GM12874 (cell line): ENCODE measurements around the gene STAU1.

Source experiments
- TF ChIP-seq, protein P1 (sequence below): IDR thresholded peaks from 2 replicates; pipeline ENCODE4 v1.5.1; 2011; ENCODE audit warnings: low read depth, mild to moderate bottlenecking, control low read depth, low read length, moderate library complexity; ENCODE audit not compliant: insufficient read depth

STAU1 gene

DNA sequence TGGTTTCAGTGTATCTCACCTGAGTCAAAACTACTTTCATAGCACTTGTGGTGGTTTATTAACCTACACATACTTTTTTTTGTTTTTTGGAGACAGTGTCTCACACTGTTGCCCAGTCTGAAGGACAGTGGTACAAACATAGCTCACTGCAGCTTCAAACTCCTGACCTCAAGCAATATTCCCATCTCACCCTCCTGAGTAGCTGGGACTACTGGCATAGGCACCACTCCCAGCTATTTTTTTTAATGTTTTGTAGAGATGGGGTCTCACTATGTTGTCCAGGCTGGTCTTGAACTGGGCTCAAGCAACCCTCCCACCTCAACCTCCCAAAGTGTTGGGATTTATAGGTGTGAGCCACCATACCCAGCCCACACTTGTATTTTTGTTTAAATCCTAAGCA is 49.7 kb downstream of the STAU1 start:
- TF ChIP-seq, protein P1, sequence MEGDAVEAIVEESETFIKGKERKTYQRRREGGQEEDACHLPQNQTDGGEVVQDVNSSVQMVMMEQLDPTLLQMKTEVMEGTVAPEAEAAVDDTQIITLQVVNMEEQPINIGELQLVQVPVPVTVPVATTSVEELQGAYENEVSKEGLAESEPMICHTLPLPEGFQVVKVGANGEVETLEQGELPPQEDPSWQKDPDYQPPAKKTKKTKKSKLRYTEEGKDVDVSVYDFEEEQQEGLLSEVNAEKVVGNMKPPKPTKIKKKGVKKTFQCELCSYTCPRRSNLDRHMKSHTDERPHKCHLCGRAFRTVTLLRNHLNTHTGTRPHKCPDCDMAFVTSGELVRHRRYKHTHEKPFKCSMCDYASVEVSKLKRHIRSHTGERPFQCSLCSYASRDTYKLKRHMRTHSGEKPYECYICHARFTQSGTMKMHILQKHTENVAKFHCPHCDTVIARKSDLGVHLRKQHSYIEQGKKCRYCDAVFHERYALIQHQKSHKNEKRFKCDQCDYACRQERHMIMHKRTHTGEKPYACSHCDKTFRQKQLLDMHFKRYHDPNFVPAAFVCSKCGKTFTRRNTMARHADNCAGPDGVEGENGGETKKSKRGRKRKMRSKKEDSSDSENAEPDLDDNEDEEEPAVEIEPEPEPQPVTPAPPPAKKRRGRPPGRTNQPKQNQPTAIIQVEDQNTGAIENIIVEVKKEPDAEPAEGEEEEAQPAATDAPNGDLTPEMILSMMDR, result no peak

DNA sequence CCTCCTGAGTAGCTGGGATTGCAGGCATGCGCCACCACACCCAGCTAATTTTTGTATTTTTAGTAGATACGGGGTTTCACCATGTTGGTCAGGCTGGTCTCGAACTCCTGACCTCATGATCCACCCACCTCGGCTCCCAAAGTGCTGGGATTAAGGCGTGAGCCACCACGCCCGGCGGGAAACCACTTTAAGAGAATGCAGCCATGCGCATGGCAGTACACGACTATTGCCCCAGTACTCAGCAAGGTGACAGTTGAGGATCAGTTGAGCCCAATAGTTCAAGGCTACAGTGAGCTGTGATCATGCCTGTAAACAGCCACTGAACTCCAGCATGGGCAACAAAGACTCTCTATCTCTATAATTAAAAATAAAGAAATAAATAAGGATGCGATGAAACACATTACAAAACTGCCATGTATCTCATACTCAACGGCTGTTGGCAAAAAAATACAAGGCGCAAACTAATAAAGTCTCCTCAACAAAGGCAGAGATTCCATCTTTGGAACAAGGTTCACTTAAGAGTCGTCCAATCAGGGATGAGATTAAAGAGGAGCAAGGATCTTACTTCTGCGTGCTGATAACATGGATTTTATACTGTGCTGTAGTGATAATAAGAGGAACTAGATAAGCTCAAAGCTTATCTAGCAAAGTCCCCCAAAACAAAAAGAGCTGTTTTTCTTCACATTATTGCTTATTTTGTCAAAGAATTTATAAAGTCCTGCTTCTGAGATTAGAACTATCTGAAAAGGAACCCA is 51.1 kb downstream of the STAU1 start:
- TF ChIP-seq, protein P1, result no peak

DNA sequence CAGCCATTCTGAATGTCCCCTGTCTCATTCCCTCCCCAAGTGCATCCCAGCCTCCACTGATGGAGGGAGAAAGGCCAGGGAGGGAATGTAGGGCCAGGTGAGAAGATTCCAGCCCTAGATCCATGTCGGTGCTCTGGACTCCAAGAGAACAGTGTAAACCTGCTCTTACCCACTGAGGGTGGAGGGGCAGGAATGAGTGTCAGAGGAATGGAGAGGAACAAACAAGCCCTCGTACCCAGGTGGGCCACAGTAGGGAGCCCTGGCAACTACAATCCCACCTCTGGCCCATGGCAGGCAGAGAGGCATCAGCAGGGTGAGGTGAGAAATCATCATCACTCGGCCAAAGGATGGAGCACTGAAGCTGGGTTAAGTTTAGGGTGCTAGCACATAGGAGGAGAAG is 54.6 kb downstream of the STAU1 start:
- TF ChIP-seq, protein P1, result no peak

DNA sequence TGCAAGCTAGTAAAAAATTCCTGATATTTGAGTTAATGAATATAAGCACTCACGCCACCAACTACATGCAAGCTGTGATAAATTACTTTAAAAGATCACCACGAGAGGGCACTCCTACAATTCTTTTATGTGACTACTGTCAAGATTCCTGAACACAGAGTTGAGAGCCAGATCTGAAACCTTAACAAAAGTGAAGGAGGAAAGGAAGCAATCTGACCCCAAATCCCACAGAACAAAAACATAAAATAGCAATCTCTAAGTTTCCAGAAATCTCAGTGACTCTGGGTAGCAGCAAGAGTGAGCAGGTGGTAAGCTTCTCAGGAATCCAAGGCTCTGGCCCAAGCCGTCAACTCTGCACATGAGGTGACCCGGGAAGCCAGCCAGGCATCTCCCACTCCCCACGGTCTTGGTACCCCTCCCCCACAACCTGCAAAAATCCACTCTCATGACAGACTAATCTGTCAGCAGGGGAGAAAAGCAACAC is 55.1 kb downstream of the STAU1 start:
- TF ChIP-seq, protein P1, result no peak

DNA sequence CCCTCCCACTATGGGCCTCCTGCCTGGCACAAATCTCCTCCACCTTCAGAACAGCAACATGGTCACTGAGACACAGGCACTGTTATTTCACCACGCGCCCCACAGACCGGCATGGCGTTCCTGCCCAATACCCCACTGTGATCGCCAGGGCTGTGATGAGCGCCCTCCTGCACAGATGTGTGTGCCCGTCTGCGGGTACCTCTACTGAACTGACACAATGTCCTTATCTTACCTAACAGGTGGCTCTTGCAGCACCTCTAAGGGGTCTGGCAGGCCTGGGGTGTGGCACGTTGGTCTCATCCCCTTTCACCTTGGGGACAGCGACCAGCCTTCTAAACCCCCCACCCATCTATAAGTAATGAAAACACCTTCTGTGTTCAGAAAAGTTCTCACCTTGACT is 64.2 kb downstream of the STAU1 start:
- TF ChIP-seq, protein P1, result no peak

DNA sequence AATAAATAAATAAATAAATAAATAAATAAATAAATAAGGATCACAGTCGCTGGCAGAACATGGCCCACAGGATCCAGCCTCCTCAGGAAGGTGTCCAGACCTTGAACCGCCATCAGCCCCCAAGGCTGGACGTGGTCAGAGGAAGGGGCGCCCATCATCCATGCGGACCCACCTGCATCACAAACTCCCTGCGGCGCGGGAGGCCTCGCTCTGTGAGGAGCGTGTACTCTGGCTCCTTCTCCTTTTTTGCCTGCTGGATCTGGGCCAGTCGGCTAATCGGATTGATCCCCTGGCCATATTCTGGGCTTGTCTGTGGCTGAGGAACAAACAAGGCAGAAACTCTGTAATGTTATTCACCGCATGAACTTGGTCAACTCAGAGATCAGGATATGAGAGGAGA is 65.2 kb downstream of the STAU1 start:
- TF ChIP-seq, protein P1, result no peak

DNA sequence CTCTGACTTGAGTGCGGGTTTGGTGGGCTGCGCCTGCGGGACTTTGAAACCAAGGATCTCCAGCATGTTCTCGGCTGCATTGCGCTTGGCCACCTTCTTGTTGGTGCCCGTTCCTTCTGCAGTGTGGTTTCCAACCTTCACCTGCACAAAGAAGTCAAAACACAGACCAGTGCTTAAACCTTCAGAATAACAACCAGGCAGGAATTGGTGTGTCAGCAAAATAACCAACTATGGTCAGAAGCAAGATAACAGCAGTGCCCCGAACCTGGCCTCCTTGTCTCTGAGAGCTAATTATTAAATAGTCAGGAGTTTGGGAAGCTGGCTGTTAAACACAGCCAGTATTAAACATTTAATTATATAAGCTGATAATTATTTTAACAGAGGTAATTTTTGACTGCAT is 68.1 kb downstream of the STAU1 start:
- TF ChIP-seq, protein P1, result no peak

DNA sequence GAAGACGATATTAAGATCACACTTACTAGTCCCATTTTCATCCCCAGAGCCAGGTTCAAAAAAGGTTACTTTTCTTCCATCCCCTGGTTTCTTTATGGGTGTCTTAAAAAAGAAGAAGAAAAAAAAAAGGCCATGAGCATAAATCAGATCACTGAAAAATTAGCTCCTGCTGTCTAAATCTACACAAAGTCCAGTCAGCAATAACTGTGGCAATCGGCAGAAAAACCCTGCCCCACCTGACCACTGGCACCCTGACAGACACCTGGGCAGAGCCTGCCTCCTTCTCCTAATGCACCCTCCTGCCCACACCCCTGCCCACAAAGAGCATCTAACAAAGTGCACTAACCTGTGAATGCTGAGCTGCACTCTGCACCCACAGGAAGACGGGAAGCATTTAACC is 69.8 kb downstream of the STAU1 start:
- TF ChIP-seq, protein P1, result no peak
